ENCODE data around the gene NSRP1. TPM values are rescaled to one million over a fixed set of nuclear protein-coding genes. Genes with fewer than 3 reads are reported as not detected.

The NSRP1 gene
- total and polyA plus RNA-seq, 2 of the 13 experiments (the other 11 are each of a cell fraction or from before 2014, with no cell fraction given) = 7.0 to 14.3 TPM

GRCh38 chr17:30116661-30117551 is at the start of gene NSRP1 (continued):
- TF ChIP-seq MXD1 (CRISPR knock-in tag; IDR thresholded peaks at IDR 0.05) (peak; percentile 49; the same call in 1 of the 2 replicates), ESRRA (CRISPR knock-in tag; IDR thresholded peaks at IDR 0.05; ENCODE audit: low read depth) (no peak), ZIK1 (CRISPR knock-in tag; IDR thresholded peaks at IDR 0.05; ENCODE audit: borderline replicate concordance, low read depth) (0 out of 2 replicates have a peak, but pooled peaks have one; percentile 48), POGZ (CRISPR knock-in tag; IDR thresholded peaks at IDR 0.05) (peak; percentile 95), FOXC1 (CRISPR knock-in tag; IDR thresholded peaks at IDR 0.05; ENCODE audit: borderline replicate concordance) (0 out of 2 replicates have a peak, but pooled peaks have one; percentile 43), ZNF782 (CRISPR knock-in tag; IDR thresholded peaks at IDR 0.05; ENCODE audit: borderline replicate concordance) (no peak), SUZ12 (IDR thresholded peaks at IDR 0.05; ENCODE audit: low read depth, low read length) (no peak), ZNF878 (CRISPR knock-in tag; IDR thresholded peaks at IDR 0.05) (peak; percentile 65; the same call in 1 of the 2 replicates), CENPBD1 (CRISPR knock-in tag; IDR thresholded peaks at IDR 0.05; ENCODE audit: borderline replicate concordance, low read depth) (no peak), FOXA1 (IDR thresholded peaks at IDR 0.05) (no peak), FOXA1 (CRISPR knock-in tag; IDR thresholded peaks at IDR 0.05) (no peak), ZNF609 (CRISPR knock-in tag; IDR thresholded peaks at IDR 0.05; ENCODE audit: borderline replicate concordance) (peak; percentile 42; the same call in 1 of the 2 replicates), TGIF2 (CRISPR knock-in tag; IDR thresholded peaks at IDR 0.05) (peak; percentile 83; the same call in 1 of the 2 replicates), TFE3 (CRISPR knock-in tag; IDR thresholded peaks at IDR 0.05) (peak; percentile 42; the same call in 1 of the 2 replicates), ZSCAN9 (CRISPR knock-in tag; IDR thresholded peaks at IDR 0.05; ENCODE audit: borderline replicate concordance) (peak; percentile 80), KAT2B (IDR thresholded peaks at IDR 0.05; ENCODE audit: borderline replicate concordance, low read depth, low read length) (no peak), ZNF776 (CRISPR knock-in tag; IDR thresholded peaks at IDR 0.05) (no peak), YEATS4 (CRISPR knock-in tag; IDR thresholded peaks at IDR 0.05; ENCODE audit: borderline replicate concordance) (peak; percentile 84), CSRNP2 (CRISPR knock-in tag; conservative IDR thresholded peaks at IDR 0.05; ENCODE audit: low read depth) (no peak), MAX (IDR thresholded peaks at IDR 0.05) (peak; percentile 69)

All from HepG2 (cell line).